Activated T-cell treated with anti-CD3 and anti-CD28 coated beads for 4 hours (primary cell): ENCODE results near the gene NDP.
"Not testable (repeated sequence)": the region's sequence is repeated elsewhere in the genome, so short reads cannot be mapped to it uniquely, and the experiment has no call there.

ENCODE experiments used
- DNase-seq: peaks from one replicate; pipeline ENCODE4 v3.0.0-alpha.2; 2020

NDP gene

GRCh38 chrX:43969504-43970501 is 3.4 kb downstream of the NDP start:
- DNase-seq = no peak

GRCh38 chrX:43968359-43968781 is 4.8 kb downstream of the NDP start:
- no peak for DNase-seq

- DNase-seq = no peak
Observed at GRCh38 chrX:43964936-43965335, 8.3 kb downstream of the NDP start.

GRCh38 chrX:43963726-43964125 is 9.5 kb downstream of the NDP start:
- no peak for DNase-seq

- DNase-seq = no peak
Observed at GRCh38 chrX:43962636-43963035, 10.6 kb downstream of the NDP start.

GRCh38 chrX:43961699-43962098 is 11.5 kb downstream of the NDP start:
- DNase-seq = no peak

- DNase-seq = no peak
Observed at GRCh38 chrX:43958529-43958928, 14.7 kb downstream of the NDP start.

- DNase-seq = no peak
Observed at GRCh38 chrX:43956034-43956433, 17.2 kb downstream of the NDP start.

- DNase-seq = no peak
Observed at GRCh38 chrX:43953218-43953617, 20.0 kb downstream of the NDP start.

GRCh38 chrX:43949669-43950068 is 23.5 kb downstream of the NDP start:
- DNase-seq = peak; percentile 0

GRCh38 chrX:43940816-43941474 is 32.2 kb downstream of the NDP start:
- DNase-seq = no peak

- DNase-seq = no peak
Observed at GRCh38 chrX:43939187-43939926, 33.8 kb downstream of the NDP start.

GRCh38 chrX:43922032-43922431 is 51.2 kb downstream of the NDP start:
- not testable (repeated sequence) for DNase-seq

- not testable (repeated sequence) for DNase-seq
Observed at GRCh38 chrX:43910772-43911171, 62.4 kb downstream of the NDP start.

- DNase-seq = no peak
Observed at GRCh38 chrX:43910012-43910411, 63.2 kb downstream of the NDP start.

GRCh38 chrX:43909141-43909540 is 64.0 kb downstream of the NDP start:
- no peak for DNase-seq

GRCh38 chrX:43899878-43900815 is 73.0 kb downstream of the NDP start:
- DNase-seq = no peak
